ENCODE data around the gene RUNX3. TPM values are rescaled to one million over a fixed set of nuclear protein-coding genes. Genes with fewer than 3 reads are reported as not detected.

RUNX3 gene
- total RNA-seq, 1 experiment from 2014 or later = 1.1 TPM

DNA sequence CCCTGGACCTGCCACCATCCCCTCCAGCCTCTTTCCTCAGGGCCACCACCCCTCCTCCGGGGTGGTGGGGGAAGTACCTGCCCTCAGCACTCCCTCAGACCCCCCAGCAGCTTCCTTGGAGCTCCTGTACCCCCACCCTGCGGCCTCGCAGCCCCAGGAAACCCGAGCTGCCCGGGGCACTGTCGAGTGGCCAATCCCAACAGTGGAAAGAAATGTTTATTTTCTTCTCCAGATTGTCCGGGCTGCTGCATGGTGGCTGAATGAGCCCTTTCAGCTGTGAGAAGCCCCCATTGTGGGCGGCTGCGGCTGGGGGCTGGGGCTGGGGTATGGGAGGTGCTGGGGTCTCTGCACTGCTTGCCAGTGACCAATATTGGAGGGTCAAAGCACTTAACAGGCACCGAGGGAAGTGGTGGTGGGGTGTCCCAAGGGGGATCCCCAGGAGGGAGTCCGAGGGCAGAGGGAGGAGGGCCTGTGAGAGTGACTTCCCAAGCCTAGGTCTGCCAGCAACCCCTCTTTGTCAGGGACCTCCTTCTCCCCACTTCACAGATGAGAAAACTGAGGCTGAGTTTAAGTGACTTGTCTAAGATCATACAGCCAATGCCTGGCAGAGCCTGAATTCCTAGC lies 25.2 kb downstream of the RUNX3 start:
- Histone ChIP-seq H3K36me3 (ENCODE audit: control insufficient read depth, insufficient read depth, low read length) (no peaks in the 10 kb centered on the region), H3K27me3 (replicated peaks; ENCODE audit: control insufficient read depth, insufficient read depth, low read length) (no peaks in the 10 kb centered on the region), H3K4me3 (ENCODE audit: low read depth, low read length) (no peak overlapping the region), H3K4me1 (no peaks in the 10 kb centered on the region), H3K9me3 (no peaks in the 10 kb centered on the region)
- H3K27me3 Mint-ChIP-seq (ENCODE audit: insufficient read depth, unreplicated experiment) = no peaks in the 10 kb centered on the region
- H3K9me3 Mint-ChIP-seq (ENCODE audit: unreplicated experiment) = no peaks in the 10 kb centered on the region
- BruUV-seq (replicated peaks) = no TSS peak
- no peaks in the 10 kb centered on the region for H3K36me3 Mint-ChIP-seq (ENCODE audit: insufficient read depth, unreplicated experiment)
- CTCF ChIA-PET = no interaction called here
- no peak for DNase-seq
- intact Hi-C loops (cut with micrococcal nuclease; ENCODE audit: unreplicated experiment) = no loop called here
- POLR2A ChIA-PET = no interaction called here
- TF ChIP-seq CTCF (IDR thresholded peaks at IDR 0.05; ENCODE audit: insufficient read depth in 1 of 2, low read depth in 1 of 2, low read length in 1 of 2, severe bottlenecking in 1 of 2, unreplicated experiment in 1 of 2) = no peak
- H3K4me1 Mint-ChIP-seq (ENCODE audit: low read depth, unreplicated experiment) = peaks cover 7% of the 10 kb centered on the region
- no peak overlapping the region for H3K27ac Mint-ChIP-seq (ENCODE audit: unreplicated experiment)
- H3K4me3 Mint-ChIP-seq (ENCODE audit: unreplicated experiment) = no peak overlapping the region

DNA sequence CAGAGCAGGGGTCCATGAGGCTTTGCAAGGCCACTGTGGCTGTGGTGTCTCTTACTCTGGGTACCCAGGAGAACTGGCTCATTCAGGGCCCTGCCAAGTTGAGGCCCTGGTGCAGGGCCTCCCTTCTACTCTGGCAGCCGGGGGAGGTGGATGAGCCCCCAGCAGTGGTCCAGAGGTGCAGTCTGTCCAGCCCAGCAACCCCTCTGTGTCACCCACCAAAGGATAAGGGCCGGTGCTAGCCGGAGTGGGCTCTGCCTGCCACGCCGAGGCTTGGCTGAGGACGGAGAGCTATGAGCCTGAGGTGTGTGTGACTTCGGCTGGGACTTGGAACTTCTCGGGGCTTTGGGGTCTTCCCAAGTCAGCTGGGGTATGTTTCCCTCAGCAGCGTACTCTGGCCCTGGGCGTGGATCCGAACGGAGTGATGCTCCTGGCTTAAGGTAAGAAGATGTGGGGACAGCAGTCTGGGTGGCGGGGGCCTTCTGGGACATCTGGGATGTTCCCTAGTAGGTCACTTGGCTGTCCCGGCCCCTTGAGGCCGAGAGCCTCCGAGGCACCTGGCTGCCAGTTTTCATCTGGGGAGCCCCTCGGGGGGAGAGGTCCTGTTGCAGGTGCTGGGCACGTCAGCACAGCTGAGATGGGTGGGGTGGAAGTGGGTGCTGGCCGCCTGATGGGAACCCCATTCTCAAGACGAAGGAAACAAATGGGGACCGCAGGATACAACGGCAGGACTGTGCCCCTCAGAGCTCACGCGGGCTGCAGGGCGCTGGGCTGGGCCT lies 25.9 kb downstream of the RUNX3 start:
- no peaks in the 10 kb centered on the region for H3K27me3 Mint-ChIP-seq (ENCODE audit: insufficient read depth, unreplicated experiment)
- intact Hi-C loops (cut with micrococcal nuclease; ENCODE audit: unreplicated experiment) = no loop called here
- DNase-seq = no peak
- no peaks in the 10 kb centered on the region for H3K9me3 ChIP-seq
- no TSS peak for BruUV-seq (replicated peaks)
- H3K4me1 Mint-ChIP-seq (ENCODE audit: low read depth, unreplicated experiment) = no peaks in the 10 kb centered on the region
- POLR2A ChIA-PET = no interaction called here
- H3K27me3 ChIP-seq (replicated peaks; ENCODE audit: control insufficient read depth, insufficient read depth, low read length) = no peaks in the 10 kb centered on the region
- TF ChIP-seq CTCF (IDR thresholded peaks at IDR 0.05; ENCODE audit: insufficient read depth in 1 of 2, low read depth in 1 of 2, low read length in 1 of 2, severe bottlenecking in 1 of 2, unreplicated experiment in 1 of 2) = no peak
- H3K36me3 Mint-ChIP-seq (ENCODE audit: insufficient read depth, unreplicated experiment) = no peaks in the 10 kb centered on the region
- H3K4me3 Mint-ChIP-seq (ENCODE audit: unreplicated experiment) = no peak overlapping the region
- CTCF ChIA-PET = no interaction called here
- no peak overlapping the region for H3K27ac Mint-ChIP-seq (ENCODE audit: unreplicated experiment)
- no peaks in the 10 kb centered on the region for H3K36me3 ChIP-seq (ENCODE audit: control insufficient read depth, insufficient read depth, low read length)
- no peak overlapping the region for H3K4me3 ChIP-seq (ENCODE audit: low read depth, low read length)
- no peaks in the 10 kb centered on the region for H3K4me1 ChIP-seq
- H3K9me3 Mint-ChIP-seq (ENCODE audit: unreplicated experiment) = no peaks in the 10 kb centered on the region

- TF ChIP-seq CTCF (IDR thresholded peaks at IDR 0.05; ENCODE audit: insufficient read depth in 1 of 2, low read depth in 1 of 2, low read length in 1 of 2, severe bottlenecking in 1 of 2, unreplicated experiment in 1 of 2) = no peak
- POLR2A ChIA-PET = no interaction called here
- Mint-ChIP-seq H3K27ac (ENCODE audit: unreplicated experiment) (no peak overlapping the region), H3K4me1 (ENCODE audit: low read depth, unreplicated experiment) (no peaks in the 10 kb centered on the region), H3K36me3 (ENCODE audit: insufficient read depth, unreplicated experiment) (no peaks in the 10 kb centered on the region), H3K9me3 (ENCODE audit: unreplicated experiment) (no peaks in the 10 kb centered on the region), H3K27me3 (ENCODE audit: insufficient read depth, unreplicated experiment) (no peaks in the 10 kb centered on the region), H3K4me3 (ENCODE audit: unreplicated experiment) (no peak overlapping the region)
- CTCF ChIA-PET = no interaction called here
- Histone ChIP-seq H3K36me3 (ENCODE audit: control insufficient read depth, insufficient read depth, low read length) (no peaks in the 10 kb centered on the region), H3K27me3 (replicated peaks; ENCODE audit: control insufficient read depth, insufficient read depth, low read length) (no peaks in the 10 kb centered on the region), H3K4me3 (ENCODE audit: low read depth, low read length) (no peak overlapping the region), H3K4me1 (no peaks in the 10 kb centered on the region), H3K9me3 (no peaks in the 10 kb centered on the region)
- BruUV-seq (replicated peaks) = no TSS peak
- no peak for DNase-seq
- intact Hi-C loops (cut with micrococcal nuclease; ENCODE audit: unreplicated experiment) = no loop called here
Measured at GRCh38 chr1:24903560-24903954, 26.5 kb downstream of the RUNX3 start.

All from Caco-2 (cell line).